ENCODE results near the gene TRIM41. TPM values are rescaled to one million over a fixed set of nuclear protein-coding genes. Genes with fewer than 3 reads are reported as not detected.

The TRIM41 gene
- total RNA-seq, 1 experiment from 2014 or later: 28.7 TPM

DNA sequence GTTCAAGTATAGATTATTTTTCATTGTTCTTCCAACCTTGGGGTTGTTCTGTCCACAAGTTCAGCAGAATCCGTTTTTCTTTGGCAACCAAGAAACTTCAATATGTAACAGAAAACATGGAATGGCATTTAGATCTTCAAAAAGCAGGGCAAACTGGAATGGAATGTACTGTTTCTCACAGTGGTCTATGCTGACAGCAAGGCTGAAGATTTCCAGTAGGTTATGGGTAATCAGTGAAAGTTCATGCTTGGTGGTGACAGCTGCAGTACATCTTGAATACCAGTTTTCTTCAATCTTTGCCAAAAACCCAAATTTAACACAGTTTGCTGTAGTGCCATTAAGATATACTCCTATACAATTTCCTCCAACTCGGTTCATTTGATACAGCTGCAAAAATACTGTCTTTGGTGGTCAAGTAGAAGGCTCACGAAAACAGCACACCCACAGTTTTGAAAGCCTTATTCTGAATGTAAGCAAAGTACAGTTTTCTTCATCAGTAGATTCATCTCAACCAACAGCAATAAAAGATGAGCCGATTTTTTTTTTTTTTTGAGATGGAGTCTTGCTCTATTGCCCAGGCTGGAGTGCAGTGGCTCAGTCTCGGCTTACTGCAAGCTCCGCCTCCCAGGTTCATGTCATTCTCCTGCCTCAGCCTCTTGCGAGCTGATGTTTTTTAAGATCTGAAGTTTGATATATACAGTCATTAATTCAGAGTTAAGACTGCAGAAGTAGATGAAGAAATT lies 32.9 kb downstream of the TRIM41 start:
- peaks cover 71% of the 10 kb centered on the region for H3K36me3 Mint-ChIP-seq (ENCODE audit: insufficient read depth, unreplicated experiment)
- Histone ChIP-seq H3K36me3 (ENCODE audit: control insufficient read depth, insufficient read depth, low read length) (peaks cover 1% of the 10 kb centered on the region), H3K27me3 (replicated peaks; ENCODE audit: control insufficient read depth, insufficient read depth, low read length) (no peaks in the 10 kb centered on the region), H3K4me1 (peaks cover 11% of the 10 kb centered on the region; the same call in 1 of the 2 replicates), H3K9me3 (no peaks in the 10 kb centered on the region), H3K4me3 (ENCODE audit: low read depth, low read length) (no peak overlapping the region)
- ChIA-PET CTCF (no interaction called here), POLR2A (interaction anchor here (0.8 kb wide), 1 partner anchor 12 kb away, joined by 3 read pairs; the partner anchor contains the start of gene RACK1)
- H3K27ac Mint-ChIP-seq (ENCODE audit: unreplicated experiment): no peak overlapping the region
- H3K9me3 Mint-ChIP-seq (ENCODE audit: unreplicated experiment): no peaks in the 10 kb centered on the region
- DNase-seq: no peak
- TF ChIP-seq, protein P1, sequence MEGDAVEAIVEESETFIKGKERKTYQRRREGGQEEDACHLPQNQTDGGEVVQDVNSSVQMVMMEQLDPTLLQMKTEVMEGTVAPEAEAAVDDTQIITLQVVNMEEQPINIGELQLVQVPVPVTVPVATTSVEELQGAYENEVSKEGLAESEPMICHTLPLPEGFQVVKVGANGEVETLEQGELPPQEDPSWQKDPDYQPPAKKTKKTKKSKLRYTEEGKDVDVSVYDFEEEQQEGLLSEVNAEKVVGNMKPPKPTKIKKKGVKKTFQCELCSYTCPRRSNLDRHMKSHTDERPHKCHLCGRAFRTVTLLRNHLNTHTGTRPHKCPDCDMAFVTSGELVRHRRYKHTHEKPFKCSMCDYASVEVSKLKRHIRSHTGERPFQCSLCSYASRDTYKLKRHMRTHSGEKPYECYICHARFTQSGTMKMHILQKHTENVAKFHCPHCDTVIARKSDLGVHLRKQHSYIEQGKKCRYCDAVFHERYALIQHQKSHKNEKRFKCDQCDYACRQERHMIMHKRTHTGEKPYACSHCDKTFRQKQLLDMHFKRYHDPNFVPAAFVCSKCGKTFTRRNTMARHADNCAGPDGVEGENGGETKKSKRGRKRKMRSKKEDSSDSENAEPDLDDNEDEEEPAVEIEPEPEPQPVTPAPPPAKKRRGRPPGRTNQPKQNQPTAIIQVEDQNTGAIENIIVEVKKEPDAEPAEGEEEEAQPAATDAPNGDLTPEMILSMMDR (IDR thresholded peaks at IDR 0.05; ENCODE audit: insufficient read depth in 1 of 2, low read depth in 1 of 2, low read length in 1 of 2, severe bottlenecking in 1 of 2, unreplicated experiment in 1 of 2): no peak
- H3K4me3 Mint-ChIP-seq (ENCODE audit: unreplicated experiment): no peak overlapping the region
- no peaks in the 10 kb centered on the region for H3K27me3 Mint-ChIP-seq (ENCODE audit: insufficient read depth, unreplicated experiment)
- peaks cover 10% of the 10 kb centered on the region for H3K4me1 Mint-ChIP-seq (ENCODE audit: low read depth, unreplicated experiment)
- no TSS peak for BruUV-seq (replicated peaks)
- intact Hi-C loops (cut with micrococcal nuclease; ENCODE audit: unreplicated experiment): no loop called here

DNA sequence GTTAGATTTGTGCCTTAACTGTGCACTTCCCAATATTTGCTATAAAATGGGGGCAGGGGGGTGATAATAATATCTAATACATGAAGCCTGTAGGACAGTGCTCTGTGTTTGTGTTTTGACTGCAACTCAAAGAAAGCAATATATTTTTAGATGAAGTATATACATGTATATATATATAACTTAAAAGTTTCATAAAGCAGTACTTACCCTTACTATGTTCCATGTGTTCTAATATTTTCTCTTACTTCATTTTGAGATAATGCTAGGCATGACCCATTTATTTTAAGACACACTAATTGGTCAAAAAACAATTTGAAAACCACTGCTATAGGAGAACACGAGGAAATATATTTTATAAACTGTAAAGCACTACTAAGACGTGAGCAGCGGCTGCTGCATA lies 35.5 kb downstream of the TRIM41 start:
- Histone ChIP-seq H3K9me3 (no peaks in the 10 kb centered on the region), H3K4me3 (ENCODE audit: low read depth, low read length) (no peak overlapping the region; the same call in 1 of the 2 replicates), H3K36me3 (ENCODE audit: control insufficient read depth, insufficient read depth, low read length) (no peaks in the 10 kb centered on the region; the same call in 1 of the 2 replicates), H3K27me3 (replicated peaks; ENCODE audit: control insufficient read depth, insufficient read depth, low read length) (no peaks in the 10 kb centered on the region), H3K4me1 (peaks cover 11% of the 10 kb centered on the region; the same call in 1 of the 2 replicates)
- BruUV-seq (replicated peaks): no TSS peak
- H3K36me3 Mint-ChIP-seq (ENCODE audit: insufficient read depth, unreplicated experiment): peaks cover 55% of the 10 kb centered on the region
- POLR2A ChIA-PET: interaction anchor here (1.5 kb wide), 1 partner anchor 12 kb away, joined by 7 read pairs; no protein-coding TSS in a partner anchor
- intact Hi-C loops (cut with micrococcal nuclease; ENCODE audit: unreplicated experiment): no loop called here
- CTCF ChIA-PET: no interaction called here
- H3K4me3 Mint-ChIP-seq (ENCODE audit: unreplicated experiment): peak overlapping the region; percentile 80
- H3K9me3 Mint-ChIP-seq (ENCODE audit: unreplicated experiment): no peaks in the 10 kb centered on the region
- TF ChIP-seq, protein P1 (IDR thresholded peaks at IDR 0.05; ENCODE audit: insufficient read depth in 1 of 2, low read depth in 1 of 2, low read length in 1 of 2, severe bottlenecking in 1 of 2, unreplicated experiment in 1 of 2): no peak
- no peak overlapping the region for H3K27ac Mint-ChIP-seq (ENCODE audit: unreplicated experiment)
- DNase-seq: no peak
- H3K4me1 Mint-ChIP-seq (ENCODE audit: low read depth, unreplicated experiment): peaks cover 10% of the 10 kb centered on the region
- no peaks in the 10 kb centered on the region for H3K27me3 Mint-ChIP-seq (ENCODE audit: insufficient read depth, unreplicated experiment)

DNA sequence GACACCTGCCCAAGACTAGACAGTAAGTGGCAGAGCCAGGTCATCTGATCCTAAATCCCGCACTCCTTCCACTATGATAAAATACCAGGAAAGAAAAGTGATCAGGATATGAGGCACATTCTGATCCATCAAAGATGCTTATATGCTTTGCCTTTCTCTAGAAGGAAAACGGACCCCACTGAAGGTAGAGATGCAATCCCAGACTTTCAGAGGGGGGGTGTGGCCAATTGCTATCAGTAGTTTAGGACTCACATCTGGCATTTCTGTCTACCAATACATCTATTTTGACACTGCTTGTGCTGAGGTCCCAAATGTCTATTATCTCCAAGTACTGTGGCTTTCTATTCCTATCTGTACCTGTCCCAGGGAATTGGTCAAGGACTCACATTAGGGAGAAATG lies 36.2 kb downstream of the TRIM41 start:
- H3K4me1 Mint-ChIP-seq (ENCODE audit: low read depth, unreplicated experiment): peaks cover 10% of the 10 kb centered on the region
- intact Hi-C loops (cut with micrococcal nuclease; ENCODE audit: unreplicated experiment): no loop called here
- ChIA-PET POLR2A (interaction anchor here (1.5 kb wide), 1 partner anchor 13 kb away, joined by 7 read pairs; no protein-coding TSS in a partner anchor), CTCF (no interaction called here)
- peak overlapping the region; percentile 69 for H3K27ac Mint-ChIP-seq (ENCODE audit: unreplicated experiment)
- no peaks in the 10 kb centered on the region for H3K9me3 ChIP-seq
- no peaks in the 10 kb centered on the region for H3K9me3 Mint-ChIP-seq (ENCODE audit: unreplicated experiment)
- H3K27me3 ChIP-seq (replicated peaks; ENCODE audit: control insufficient read depth, insufficient read depth, low read length): no peaks in the 10 kb centered on the region
- TF ChIP-seq, protein P1 (IDR thresholded peaks at IDR 0.05; ENCODE audit: insufficient read depth in 1 of 2, low read depth in 1 of 2, low read length in 1 of 2, severe bottlenecking in 1 of 2, unreplicated experiment in 1 of 2): no peak
- no peaks in the 10 kb centered on the region for H3K36me3 ChIP-seq (ENCODE audit: control insufficient read depth, insufficient read depth, low read length)
- peak overlapping the region; percentile 60 for H3K4me3 ChIP-seq (ENCODE audit: low read depth, low read length)
- BruUV-seq (replicated peaks): no TSS peak
- DNase-seq: no peak
- H3K4me1 ChIP-seq: peaks cover 11% of the 10 kb centered on the region; the same call in 1 of the 2 replicates
- H3K4me3 Mint-ChIP-seq (ENCODE audit: unreplicated experiment): peak overlapping the region; percentile 80
- H3K27me3 Mint-ChIP-seq (ENCODE audit: insufficient read depth, unreplicated experiment): no peaks in the 10 kb centered on the region
- H3K36me3 Mint-ChIP-seq (ENCODE audit: insufficient read depth, unreplicated experiment): peaks cover 48% of the 10 kb centered on the region
